Measurements from ENCODE around the gene STMND1.
"Not testable (repeated sequence)": the region's sequence is repeated elsewhere in the genome, so short reads cannot be mapped to it uniquely, and the experiment has no call there.

- TF ChIP-seq ESRRA (IDR thresholded peaks at IDR 0.05; ENCODE audit: borderline replicate concordance, low read length); POLR2AphosphoS2 (conservative IDR thresholded peaks at IDR 0.05; ENCODE audit: low read length); CTCF (IDR thresholded peaks at IDR 0.05); CHD4 (IDR thresholded peaks at IDR 0.05; ENCODE audit: borderline replicate concordance): not testable (repeated sequence)
These were observed 28.3 kb upstream of the STMND1 start for GRCh38 chr6:17073596-17073995.
